GM13976 (cell line): Measurements from ENCODE around the gene UBR1.

ENCODE experiments used
- DNase-seq: peaks from one replicate; pipeline ENCODE4 v3.0.0; 2012; ENCODE audit warnings: low spot score
- CTCF ChIP-seq: IDR thresholded peaks from 2 replicates; pipeline ENCODE4 v1.5.1; 2012; ENCODE audit warnings: borderline replicate concordance, mild to moderate bottlenecking; ENCODE audit not compliant: insufficient read depth; ENCODE audit errors: extremely low read depth, missing control alignments, control extremely low read depth
- in situ Hi-C: fragments of 300-500 bp; cut with MboI; formaldehyde crosslinking; loops from one replicate; pipeline ENCODE4 v1.12.0; 2022; ENCODE audit warnings: low sequenced_read_pairs, mixed read lengths, inconsistent platforms; ENCODE audit not compliant: unreplicated experiment

UBR1 gene

GRCh38 chr15:43105778-43106485 lies at the start of gene UBR1:
UBR1 (minus strand) TSS chr15:43106038; CDS start chr15:43106022, 16 bp downstream.
- TF ChIP-seq CTCF: no peak
- in situ Hi-C loops: no loop called here
- DNase-seq: peak; percentile 89

- in situ Hi-C loops: no loop called here
- TF ChIP-seq CTCF: no peak
- DNase-seq: no peak
Observed at GRCh38 chr15:43153269-43153668, 47.4 kb upstream of the UBR1 start.

- TF ChIP-seq CTCF: no peak
- in situ Hi-C loops: no loop called here
- DNase-seq: no peak
Observed at GRCh38 chr15:43151688-43152087, 45.9 kb upstream of the UBR1 start.

- in situ Hi-C loops: no loop called here
Observed at GRCh38 chr15:43150191-43150929, 44.5 kb upstream of the UBR1 start.

GRCh38 chr15:43146184-43146583 lies 40.3 kb upstream of the UBR1 start:
- in situ Hi-C loops: no loop called here
- no peak for TF ChIP-seq CTCF
- DNase-seq: no peak

More at GRCh38 chr15:43150191-43150929, 44.5 kb upstream of the UBR1 start:
- TF ChIP-seq CTCF: no peak
- no peak for DNase-seq

GRCh38 chr15:43144512-43144911 lies 38.7 kb upstream of the UBR1 start:
- in situ Hi-C loops: no loop called here
- peak; percentile 37 for DNase-seq
- TF ChIP-seq CTCF: no peak
